Eye (tissue), 1 donor: ENCODE measurements around the gene PDILT.
"Not testable (repeated sequence)": the region's sequence is repeated elsewhere in the genome, so short reads cannot be mapped to it uniquely, and the experiment has no call there.

Experiments used
- DNase-seq: peaks from one replicate; pipeline ENCODE4 v3.0.0-alpha.2; 2015

The PDILT gene, protein sequence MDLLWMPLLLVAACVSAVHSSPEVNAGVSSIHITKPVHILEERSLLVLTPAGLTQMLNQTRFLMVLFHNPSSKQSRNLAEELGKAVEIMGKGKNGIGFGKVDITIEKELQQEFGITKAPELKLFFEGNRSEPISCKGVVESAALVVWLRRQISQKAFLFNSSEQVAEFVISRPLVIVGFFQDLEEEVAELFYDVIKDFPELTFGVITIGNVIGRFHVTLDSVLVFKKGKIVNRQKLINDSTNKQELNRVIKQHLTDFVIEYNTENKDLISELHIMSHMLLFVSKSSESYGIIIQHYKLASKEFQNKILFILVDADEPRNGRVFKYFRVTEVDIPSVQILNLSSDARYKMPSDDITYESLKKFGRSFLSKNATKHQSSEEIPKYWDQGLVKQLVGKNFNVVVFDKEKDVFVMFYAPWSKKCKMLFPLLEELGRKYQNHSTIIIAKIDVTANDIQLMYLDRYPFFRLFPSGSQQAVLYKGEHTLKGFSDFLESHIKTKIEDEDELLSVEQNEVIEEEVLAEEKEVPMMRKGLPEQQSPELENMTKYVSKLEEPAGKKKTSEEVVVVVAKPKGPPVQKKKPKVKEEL

GRCh38 chr16:20404637-20405036, at the start of gene PDILT:
Gene PDILT, minus strand, starts transcription at chr16:20404737. Its CDS starts 5,437 bp downstream, at chr16:20399300.
- no peak for DNase-seq

- not testable (repeated sequence) for DNase-seq
Observed at GRCh38 chr16:20453633-20454032, 49.1 kb upstream of the PDILT start.

- DNase-seq, result not testable (repeated sequence)
Observed at GRCh38 chr16:20451364-20451763, 46.8 kb upstream of the PDILT start, which contains the start of gene ACSM2A. Gene ACSM2A, plus strand, starts transcription at chr16:20451521. Its CDS starts 8,594 bp downstream, at chr16:20460115.

DNA sequence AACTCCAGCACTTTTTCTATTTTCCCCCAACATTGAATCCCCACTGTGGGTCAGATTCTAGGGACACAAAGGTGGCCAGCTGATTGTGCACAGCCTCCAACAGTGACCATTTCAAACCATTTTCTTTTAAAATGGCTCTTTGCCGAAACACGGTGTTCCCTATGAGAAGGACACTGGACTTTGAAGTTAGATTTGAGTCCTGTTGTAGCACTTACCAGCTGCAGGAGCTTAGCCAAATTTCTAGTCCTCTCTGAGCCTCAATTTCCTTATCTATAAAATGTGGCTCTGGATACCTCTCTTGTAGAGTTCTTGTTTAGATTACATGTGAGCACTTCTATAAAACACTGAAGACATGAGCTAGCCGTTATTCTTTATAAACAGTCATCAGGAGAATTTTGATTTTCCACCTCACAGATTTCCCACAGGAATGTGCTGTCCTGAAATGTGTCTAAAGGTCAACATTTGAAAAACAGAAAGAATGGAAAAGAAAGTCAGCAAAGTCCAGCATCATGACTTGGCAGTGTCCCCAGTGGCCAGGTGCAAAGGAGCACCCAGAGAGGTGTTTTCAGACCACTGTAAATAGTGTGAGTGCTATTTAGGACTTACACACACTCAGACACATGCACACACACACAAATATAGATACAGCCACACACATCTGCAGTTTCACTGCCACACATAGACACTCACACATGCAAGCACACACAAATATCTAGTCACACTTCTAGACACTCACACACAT, 42.3 kb upstream of the PDILT start:
- not testable (repeated sequence) for DNase-seq

- DNase-seq, result not testable (repeated sequence)
Observed at GRCh38 chr16:20441859-20442258, 37.3 kb upstream of the PDILT start.

GRCh38 chr16:20441191-20441590, 36.7 kb upstream of the PDILT start:
- DNase-seq, result no peak

DNA sequence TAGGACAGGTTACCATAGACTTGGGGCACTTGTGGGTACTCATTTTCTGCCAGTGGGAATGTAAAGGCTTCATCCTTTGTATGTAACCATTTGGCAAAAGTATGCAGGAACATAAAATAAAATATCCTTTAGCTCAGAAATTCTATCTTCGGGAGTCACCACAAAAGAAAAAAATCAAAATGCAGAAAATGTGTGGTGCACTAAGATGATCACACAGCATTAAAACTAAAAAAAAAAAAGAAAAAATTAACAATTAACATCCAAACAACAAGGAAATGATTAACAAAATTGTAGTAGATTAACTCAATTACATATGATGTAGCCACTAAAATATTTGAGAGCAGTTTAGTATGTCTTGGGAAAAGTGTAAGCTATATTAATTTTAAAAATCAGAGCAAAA, 36.2 kb upstream of the PDILT start:
- not testable (repeated sequence) for DNase-seq

- DNase-seq, result not testable (repeated sequence)
Observed at GRCh38 chr16:20439820-20440231, 35.3 kb upstream of the PDILT start.

DNA sequence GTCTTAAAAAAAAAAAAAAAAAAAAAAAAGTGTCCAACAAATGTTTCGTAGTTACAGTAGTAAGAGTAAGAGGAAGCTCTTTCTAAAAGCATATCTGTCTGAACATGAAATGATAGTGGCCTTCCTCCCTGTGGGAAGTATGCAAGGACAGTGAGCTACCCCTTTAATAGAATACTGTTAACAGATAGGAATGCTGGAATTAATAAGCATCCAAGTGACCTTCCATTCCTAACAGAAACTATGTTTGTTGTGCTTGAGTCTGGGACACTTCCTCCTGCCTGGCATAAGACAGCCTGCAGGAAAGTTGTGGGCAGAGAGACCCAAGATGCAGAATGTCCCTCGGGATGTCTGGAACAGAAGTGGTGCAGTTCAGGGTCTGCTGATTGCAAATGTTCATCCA, 34.4 kb upstream of the PDILT start:
- not testable (repeated sequence) for DNase-seq

DNA sequence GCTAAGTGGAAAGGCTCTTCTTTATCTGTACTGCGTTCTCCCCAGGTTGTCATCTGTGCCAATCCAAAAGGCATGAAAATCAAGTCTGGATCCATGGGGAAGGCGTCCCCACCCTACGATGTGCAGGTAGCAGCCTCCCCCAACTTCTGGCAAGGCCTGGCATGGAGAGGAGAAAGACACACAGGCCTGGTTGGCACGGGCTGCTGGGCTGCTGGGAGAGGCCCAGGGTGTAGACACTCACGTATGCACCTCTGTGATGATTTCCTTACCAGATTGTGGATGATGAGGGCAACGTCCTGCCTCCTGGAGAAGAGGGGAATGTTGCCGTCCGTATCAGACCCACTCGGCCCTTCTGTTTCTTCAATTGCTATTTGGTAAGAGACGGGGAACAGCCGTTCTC, 26.4 kb upstream of the PDILT start:
- DNase-seq, result no peak

- not testable (repeated sequence) for DNase-seq
Observed at GRCh38 chr16:20430480-20430879, 25.9 kb upstream of the PDILT start.

DNA sequence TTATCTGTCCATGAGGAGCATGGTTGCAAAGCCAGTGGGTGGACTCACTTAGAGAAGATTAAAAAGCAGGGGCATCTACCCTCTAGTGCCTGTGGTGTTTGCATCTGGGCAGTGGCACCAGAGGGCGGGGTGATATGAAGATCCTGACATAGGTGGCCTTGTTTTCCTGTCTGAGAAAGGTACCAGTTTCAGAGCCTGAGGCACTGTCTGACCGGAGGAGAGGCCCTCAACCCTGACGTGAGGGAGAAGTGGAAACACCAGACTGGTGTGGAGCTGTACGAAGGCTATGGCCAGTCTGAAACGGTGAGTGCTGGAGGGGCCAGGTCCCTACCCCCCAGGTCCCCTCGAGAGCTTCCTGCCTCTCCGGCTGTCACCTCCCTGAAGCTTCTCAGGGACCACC, 25.0 kb upstream of the PDILT start:
- not testable (repeated sequence) for DNase-seq

DNA sequence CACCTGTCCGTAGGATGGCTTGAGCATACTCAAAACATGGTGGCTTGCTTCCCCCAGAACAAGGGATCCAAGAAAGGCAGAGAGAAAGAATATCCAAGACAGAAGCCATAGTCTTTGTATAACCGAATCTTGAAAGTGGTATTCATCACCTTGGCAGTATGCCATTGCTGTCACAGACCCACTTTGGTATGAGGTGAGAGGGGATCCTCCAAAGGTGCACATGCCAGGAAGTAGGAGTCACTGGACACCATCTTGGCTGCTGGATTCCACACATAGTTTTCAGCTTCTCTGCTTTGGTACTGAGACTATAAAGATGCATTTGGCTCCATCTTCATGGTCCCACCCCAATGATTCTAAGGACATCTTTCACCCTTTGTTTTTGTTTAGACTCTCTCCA, 22.9 kb upstream of the PDILT start:
- DNase-seq, result not testable (repeated sequence)

DNA sequence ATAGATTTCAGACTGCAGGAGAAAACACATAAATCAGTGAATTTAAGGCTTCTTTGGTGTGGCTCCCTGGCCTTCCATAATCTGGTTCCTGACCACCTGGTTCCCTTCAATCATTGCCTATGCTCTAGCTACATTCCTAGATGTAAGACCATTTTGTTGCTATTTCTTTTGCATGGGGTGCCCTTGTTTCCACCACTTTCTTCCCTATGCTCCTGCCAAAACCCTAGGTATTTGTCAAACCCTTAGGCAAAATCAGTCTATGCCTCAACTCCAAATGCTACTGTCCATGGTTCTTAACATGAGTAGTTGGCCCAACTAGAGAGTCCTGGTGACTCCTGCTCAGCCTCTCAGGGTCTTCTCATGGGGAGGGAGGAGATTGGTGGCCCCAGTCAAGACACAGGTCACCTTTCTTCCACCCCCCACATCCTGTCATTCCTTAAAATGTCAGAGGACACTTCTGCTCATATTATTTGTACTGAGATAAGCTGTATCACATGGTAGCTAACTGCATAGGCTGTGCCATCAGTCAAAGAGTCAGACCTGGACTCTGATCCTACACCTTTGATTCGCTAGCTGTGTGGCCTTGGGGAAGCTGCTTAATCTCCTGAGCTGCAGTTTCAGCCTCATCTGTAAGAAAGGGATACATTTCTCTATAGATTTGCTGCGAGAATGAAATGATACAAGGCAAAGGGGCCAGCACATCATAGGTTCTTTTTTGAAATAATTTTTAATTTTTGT, 19.8 kb upstream of the PDILT start:
- no peak for DNase-seq

- DNase-seq, result not testable (repeated sequence)
Observed at GRCh38 chr16:20423772-20424128, 19.2 kb upstream of the PDILT start.

- DNase-seq, result not testable (repeated sequence)
Observed at GRCh38 chr16:20421748-20422147, 17.2 kb upstream of the PDILT start.

GRCh38 chr16:20419093-20419492, 14.6 kb upstream of the PDILT start:
- not testable (repeated sequence) for DNase-seq

- no peak for DNase-seq
Observed at GRCh38 chr16:20415541-20415940, 11.0 kb upstream of the PDILT start.

- no peak for DNase-seq
Observed at GRCh38 chr16:20411055-20411454, 6.5 kb upstream of the PDILT start.

DNA sequence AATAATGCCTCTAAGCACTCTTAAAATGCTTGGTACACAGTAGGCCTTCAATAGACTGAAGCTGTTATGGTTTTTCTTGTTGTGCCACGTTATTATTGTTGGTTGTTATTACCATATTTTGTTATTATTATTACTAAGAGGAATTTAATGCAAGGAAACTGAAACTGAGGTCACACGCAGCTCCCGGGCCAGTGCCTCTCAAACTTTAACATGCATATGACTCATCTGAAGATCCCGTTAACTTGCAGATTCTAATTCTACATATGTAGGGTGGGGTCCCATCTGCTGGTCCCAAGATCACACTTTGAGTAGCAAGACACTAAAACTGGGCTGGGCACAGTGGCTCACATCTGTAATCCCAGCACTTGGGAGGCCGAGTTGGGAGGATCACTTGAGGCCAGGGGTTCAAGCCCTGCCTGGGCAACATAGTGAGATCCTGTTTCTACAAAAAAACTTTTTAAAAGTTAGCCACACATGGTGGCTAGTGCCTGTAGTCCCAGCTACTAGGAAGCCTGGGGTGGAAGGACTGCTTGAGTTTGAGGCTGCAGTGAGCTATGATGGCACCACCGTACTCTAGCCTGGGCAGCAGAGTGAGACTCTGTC, 5.7 kb upstream of the PDILT start:
- DNase-seq, result no peak

- no peak for DNase-seq
Observed at GRCh38 chr16:20409398-20410120, 5.0 kb upstream of the PDILT start, which contains the start of gene ACSM5. Gene ACSM5, plus strand, starts transcription at chr16:20409534. Its CDS starts 1,951 bp downstream, at chr16:20411485.

DNA sequence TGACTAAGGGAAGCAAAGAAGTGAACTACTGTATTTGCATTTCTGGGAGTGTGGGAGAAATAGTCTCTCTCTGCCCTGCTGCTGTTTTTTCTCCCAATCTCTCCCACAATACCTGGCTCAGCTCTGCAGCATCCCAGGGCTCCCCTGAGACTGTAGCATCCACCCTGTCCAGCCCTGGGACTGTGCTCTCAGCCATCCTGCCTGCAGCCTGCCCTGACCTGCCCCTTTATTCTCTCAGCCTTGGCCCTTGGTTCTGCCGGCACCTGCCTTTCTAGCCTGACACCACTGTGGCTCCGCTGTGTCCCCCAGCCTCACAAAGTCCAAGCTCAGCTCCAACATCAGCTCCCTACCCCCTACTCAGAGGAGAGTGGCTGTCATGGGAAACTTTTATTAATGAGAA, 1.9 kb downstream of the PDILT start:
- DNase-seq, result no peak
